ENCODE measurements around the gene ELAPOR2.
"Not testable (repeated sequence)": the region's sequence is repeated elsewhere in the genome, so short reads cannot be mapped to it uniquely, and the experiment has no call there.

ELAPOR2 gene, protein sequence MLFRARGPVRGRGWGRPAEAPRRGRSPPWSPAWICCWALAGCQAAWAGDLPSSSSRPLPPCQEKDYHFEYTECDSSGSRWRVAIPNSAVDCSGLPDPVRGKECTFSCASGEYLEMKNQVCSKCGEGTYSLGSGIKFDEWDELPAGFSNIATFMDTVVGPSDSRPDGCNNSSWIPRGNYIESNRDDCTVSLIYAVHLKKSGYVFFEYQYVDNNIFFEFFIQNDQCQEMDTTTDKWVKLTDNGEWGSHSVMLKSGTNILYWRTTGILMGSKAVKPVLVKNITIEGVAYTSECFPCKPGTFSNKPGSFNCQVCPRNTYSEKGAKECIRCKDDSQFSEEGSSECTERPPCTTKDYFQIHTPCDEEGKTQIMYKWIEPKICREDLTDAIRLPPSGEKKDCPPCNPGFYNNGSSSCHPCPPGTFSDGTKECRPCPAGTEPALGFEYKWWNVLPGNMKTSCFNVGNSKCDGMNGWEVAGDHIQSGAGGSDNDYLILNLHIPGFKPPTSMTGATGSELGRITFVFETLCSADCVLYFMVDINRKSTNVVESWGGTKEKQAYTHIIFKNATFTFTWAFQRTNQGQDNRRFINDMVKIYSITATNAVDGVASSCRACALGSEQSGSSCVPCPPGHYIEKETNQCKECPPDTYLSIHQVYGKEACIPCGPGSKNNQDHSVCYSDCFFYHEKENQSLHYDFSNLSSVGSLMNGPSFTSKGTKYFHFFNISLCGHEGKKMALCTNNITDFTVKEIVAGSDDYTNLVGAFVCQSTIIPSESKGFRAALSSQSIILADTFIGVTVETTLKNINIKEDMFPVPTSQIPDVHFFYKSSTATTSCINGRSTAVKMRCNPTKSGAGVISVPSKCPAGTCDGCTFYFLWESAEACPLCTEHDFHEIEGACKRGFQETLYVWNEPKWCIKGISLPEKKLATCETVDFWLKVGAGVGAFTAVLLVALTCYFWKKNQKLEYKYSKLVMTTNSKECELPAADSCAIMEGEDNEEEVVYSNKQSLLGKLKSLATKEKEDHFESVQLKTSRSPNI

DNA sequence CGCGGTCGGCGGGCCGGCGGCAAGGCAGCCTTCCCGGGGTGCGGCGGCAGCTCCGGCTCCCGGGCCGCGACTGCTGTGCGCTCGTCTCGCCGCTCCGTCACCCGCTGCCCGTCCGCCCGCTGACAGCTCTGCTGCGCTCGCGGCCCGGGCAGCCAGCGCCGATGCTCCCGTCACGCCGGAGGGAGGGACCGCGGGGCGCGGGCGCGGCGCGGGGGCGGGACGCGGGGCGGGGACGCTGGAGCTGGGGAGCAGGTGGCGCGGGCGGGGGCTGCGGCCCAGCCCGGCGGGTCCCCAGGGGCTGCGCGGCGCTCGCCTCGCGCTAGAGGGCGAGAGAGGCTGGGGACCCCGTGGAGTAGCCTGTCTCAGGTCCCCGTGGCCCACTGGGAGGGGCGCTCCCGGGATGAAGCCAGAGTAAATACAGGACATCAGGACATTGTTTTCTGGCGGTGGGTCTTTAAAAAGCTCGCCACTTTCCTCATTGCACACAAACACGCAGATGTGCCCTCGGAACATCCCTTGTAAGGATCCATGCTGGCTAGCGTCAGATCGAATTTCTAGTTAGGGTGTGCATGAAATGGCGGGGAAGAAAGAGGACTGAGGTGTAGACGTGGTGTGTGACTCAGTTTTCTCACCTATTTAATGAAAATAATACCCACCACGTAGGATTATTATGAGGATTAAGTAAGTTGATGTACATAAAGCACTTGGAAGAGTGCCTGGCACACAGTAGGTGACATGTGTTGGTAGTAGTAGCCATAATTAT, at the start of gene ELAPOR2:
TSS of gene ELAPOR2 (minus strand) at position 130 of the 763 bp plus-strand sequence. CDS start 141 bp downstream, outside the sequence.
- H3K4me3 ChIP-seq (ENCODE audit: low read depth, low read length), result peak within 1 kb of the TSS; percentile 92
- H3K27me3 ChIP-seq (ENCODE audit: control insufficient read depth, insufficient read depth, low read length), result peaks cover 10% of the 10 kb centered on the region
- no peaks in the 10 kb centered on the region for H3K36me3 ChIP-seq (ENCODE audit: control insufficient read depth, insufficient read depth, low read length)
- H3K9ac ChIP-seq (ENCODE audit: low read depth, low read length), result peak within 1 kb of the TSS; percentile 74
- no peaks in the 10 kb centered on the region for H3K9me3 ChIP-seq (ENCODE audit: control insufficient read depth, insufficient read depth, low read length)
- H3K4me1 ChIP-seq (ENCODE audit: control insufficient read depth, insufficient read depth, low read length), result peaks cover 3% of the 10 kb centered on the region

DNA sequence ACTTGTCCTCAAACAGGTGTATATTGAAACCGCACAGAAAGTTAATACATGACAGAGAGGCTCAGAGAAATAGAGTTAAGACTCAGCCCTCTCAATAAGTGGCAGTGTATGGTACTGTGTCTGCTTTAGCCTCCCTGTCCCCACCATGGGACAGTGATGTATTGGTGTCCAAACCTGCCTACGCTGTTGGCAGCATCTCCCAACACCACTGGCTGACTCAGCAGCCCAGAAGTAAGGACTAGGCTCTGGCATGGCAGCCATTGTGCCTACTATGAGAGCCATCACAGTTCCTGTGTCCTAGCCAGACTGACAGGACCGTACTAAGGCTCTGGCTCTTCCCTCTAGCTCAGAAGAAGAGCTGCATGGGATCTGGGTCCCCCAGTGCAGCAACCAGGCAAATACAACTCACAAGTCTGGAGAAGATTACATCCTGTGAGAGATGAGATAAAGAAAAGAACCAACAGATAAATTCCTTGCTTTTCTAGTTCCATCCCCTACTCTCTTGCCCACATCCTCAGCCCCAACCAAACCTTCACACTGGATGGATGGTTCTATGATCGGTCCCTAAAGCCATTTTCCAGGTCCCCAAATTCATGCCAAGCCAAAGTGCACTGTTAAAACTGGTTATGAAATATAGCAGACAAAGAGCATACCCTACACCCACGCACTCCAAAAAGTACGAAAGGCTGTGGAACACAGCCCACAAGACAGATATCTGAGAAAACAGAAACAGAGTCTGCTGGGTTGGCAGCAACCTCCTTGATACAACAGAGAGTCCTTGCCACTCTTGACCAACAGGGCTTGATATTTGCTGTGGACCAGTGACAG, 48.7 kb upstream of the ELAPOR2 start:
- Histone ChIP-seq H3K9ac (ENCODE audit: low read depth, low read length) (no peak overlapping the region), H3K4me3 (ENCODE audit: low read depth, low read length) (no peak overlapping the region), H3K36me3 (ENCODE audit: control insufficient read depth, insufficient read depth, low read length) (no peaks in the 10 kb centered on the region), H3K4me1 (ENCODE audit: control insufficient read depth, insufficient read depth, low read length) (no peaks in the 10 kb centered on the region), H3K9me3 (ENCODE audit: control insufficient read depth, insufficient read depth, low read length) (no peaks in the 10 kb centered on the region), H3K27me3 (ENCODE audit: control insufficient read depth, insufficient read depth, low read length) (no peaks in the 10 kb centered on the region)

DNA sequence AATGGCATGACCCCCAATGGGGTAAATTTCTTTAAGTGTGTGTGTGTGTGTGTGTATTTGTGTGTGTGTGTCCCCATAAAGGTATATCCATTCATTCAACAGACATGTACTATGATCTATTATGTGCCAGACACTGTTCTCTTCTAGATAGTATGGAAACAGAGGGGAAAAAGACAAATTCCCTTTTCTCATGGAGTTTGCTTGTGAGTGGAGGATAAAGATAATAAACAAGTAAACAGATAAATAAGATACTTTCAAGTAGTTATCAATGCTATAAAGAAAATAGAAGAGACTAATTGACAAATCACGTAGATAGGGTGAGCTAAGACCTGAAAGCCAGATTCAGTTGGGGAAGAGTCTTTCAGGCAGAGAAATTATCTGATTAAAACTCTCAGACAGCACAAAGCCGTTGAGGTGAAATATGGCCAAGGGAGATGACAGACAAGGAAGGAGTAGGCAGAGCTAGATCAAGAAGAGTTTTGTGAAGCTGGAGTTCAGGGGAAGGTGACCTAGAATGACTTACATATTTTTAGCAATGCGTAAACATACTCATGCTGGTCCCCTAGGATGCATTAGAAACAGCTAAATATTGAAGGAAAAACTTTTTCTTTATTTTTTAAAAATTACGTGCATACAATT, 47.6 kb upstream of the ELAPOR2 start:
- no peak overlapping the region for H3K9ac ChIP-seq (ENCODE audit: low read depth, low read length)
- no peaks in the 10 kb centered on the region for H3K9me3 ChIP-seq (ENCODE audit: control insufficient read depth, insufficient read depth, low read length)
- H3K27me3 ChIP-seq (ENCODE audit: control insufficient read depth, insufficient read depth, low read length), result no peaks in the 10 kb centered on the region
- H3K36me3 ChIP-seq (ENCODE audit: control insufficient read depth, insufficient read depth, low read length), result no peaks in the 10 kb centered on the region
- H3K4me3 ChIP-seq (ENCODE audit: low read depth, low read length), result no peak overlapping the region
- H3K4me1 ChIP-seq (ENCODE audit: control insufficient read depth, insufficient read depth, low read length), result no peaks in the 10 kb centered on the region

GRCh38 chr7:87105401-87105800, 45.9 kb upstream of the ELAPOR2 start:
- no peaks in the 10 kb centered on the region for H3K27me3 ChIP-seq (ENCODE audit: control insufficient read depth, insufficient read depth, low read length)
- H3K4me3 ChIP-seq (ENCODE audit: low read depth, low read length), result no peak overlapping the region
- no peaks in the 10 kb centered on the region for H3K36me3 ChIP-seq (ENCODE audit: control insufficient read depth, insufficient read depth, low read length)
- no peak overlapping the region for H3K9ac ChIP-seq (ENCODE audit: low read depth, low read length)
- H3K9me3 ChIP-seq (ENCODE audit: control insufficient read depth, insufficient read depth, low read length), result no peaks in the 10 kb centered on the region
- H3K4me1 ChIP-seq (ENCODE audit: control insufficient read depth, insufficient read depth, low read length), result no peaks in the 10 kb centered on the region

DNA sequence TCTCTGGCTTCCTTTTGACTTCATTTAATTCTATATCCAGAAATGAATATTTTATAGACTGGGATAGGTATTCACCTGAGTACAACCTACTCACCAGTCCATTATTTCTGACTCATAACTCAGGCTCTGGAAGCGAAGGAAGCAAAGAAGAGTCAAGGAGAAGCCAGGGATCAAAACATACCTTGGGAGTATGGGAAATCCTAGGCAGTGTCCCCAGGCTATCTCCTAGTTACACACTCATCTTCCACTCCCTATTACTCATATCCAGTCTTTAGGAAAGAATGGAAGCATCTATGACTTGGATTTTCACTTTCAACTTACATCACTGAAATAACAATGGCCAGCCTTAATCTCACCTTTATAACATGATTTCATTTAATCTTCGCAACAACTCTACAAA, 40.9 kb upstream of the ELAPOR2 start:
- Histone ChIP-seq H3K36me3 (ENCODE audit: control insufficient read depth, insufficient read depth, low read length) (no peaks in the 10 kb centered on the region), H3K4me1 (ENCODE audit: control insufficient read depth, insufficient read depth, low read length) (no peaks in the 10 kb centered on the region), H3K4me3 (ENCODE audit: low read depth, low read length) (no peak overlapping the region), H3K9ac (ENCODE audit: low read depth, low read length) (no peak overlapping the region), H3K9me3 (ENCODE audit: control insufficient read depth, insufficient read depth, low read length) (no peaks in the 10 kb centered on the region), H3K27me3 (ENCODE audit: control insufficient read depth, insufficient read depth, low read length) (no peaks in the 10 kb centered on the region)

GRCh38 chr7:87097375-87097774, 37.9 kb upstream of the ELAPOR2 start:
- H3K9me3 ChIP-seq (ENCODE audit: control insufficient read depth, insufficient read depth, low read length); H3K9ac ChIP-seq (ENCODE audit: low read depth, low read length); H3K36me3 ChIP-seq (ENCODE audit: control insufficient read depth, insufficient read depth, low read length); H3K4me3 ChIP-seq (ENCODE audit: low read depth, low read length); H3K4me1 ChIP-seq (ENCODE audit: control insufficient read depth, insufficient read depth, low read length); H3K27me3 ChIP-seq (ENCODE audit: control insufficient read depth, insufficient read depth, low read length): not testable (repeated sequence)

DNA sequence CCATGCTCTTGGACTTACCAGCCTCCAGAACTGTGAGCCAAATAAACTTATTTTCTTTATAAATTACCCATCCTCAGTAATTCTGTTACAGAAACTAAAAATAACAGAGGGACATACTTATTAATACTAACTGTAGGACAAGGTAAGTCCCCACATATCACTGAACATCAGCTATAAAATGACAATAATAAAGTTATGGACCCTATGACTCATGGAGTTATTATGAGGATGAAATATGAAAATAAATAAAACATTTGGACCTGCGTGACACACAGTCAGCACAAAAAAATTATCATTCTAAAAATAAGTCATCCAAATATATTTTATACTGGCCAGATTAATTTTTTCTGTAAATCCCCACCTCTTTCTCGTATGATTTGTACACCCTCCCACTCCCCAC, 34.9 kb upstream of the ELAPOR2 start:
- Histone ChIP-seq H3K9me3 (ENCODE audit: control insufficient read depth, insufficient read depth, low read length) (no peaks in the 10 kb centered on the region), H3K4me3 (ENCODE audit: low read depth, low read length) (no peak overlapping the region), H3K27me3 (ENCODE audit: control insufficient read depth, insufficient read depth, low read length) (no peaks in the 10 kb centered on the region), H3K9ac (ENCODE audit: low read depth, low read length) (no peak overlapping the region), H3K4me1 (ENCODE audit: control insufficient read depth, insufficient read depth, low read length) (no peaks in the 10 kb centered on the region), H3K36me3 (ENCODE audit: control insufficient read depth, insufficient read depth, low read length) (no peaks in the 10 kb centered on the region)

DNA sequence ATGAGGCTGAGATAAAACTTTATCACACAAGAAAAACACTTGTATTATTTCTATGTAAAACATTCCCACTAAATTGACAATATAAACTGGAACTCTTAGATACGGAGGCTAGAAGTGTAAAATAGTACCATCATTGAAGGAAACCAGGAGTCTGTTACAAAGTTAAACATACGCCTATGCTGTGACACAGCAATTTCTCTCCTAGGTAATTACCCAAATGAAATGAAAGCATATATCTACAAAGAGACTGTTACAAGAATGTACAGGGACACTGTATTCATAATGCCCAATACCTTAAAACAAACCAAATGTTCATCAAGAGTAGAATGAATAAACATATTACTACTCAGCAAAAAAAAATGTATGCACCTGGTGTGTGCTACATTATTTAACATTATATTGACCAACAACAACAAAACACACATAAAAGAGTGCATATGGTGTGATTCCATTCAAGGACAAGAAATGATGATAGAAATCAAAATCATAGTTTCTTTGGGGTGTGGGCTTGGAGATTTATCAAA, 33.2 kb upstream of the ELAPOR2 start:
- Histone ChIP-seq H3K36me3 (ENCODE audit: control insufficient read depth, insufficient read depth, low read length) (no peaks in the 10 kb centered on the region), H3K4me1 (ENCODE audit: control insufficient read depth, insufficient read depth, low read length) (no peaks in the 10 kb centered on the region), H3K9me3 (ENCODE audit: control insufficient read depth, insufficient read depth, low read length) (no peaks in the 10 kb centered on the region), H3K27me3 (ENCODE audit: control insufficient read depth, insufficient read depth, low read length) (no peaks in the 10 kb centered on the region), H3K9ac (ENCODE audit: low read depth, low read length) (no peak overlapping the region), H3K4me3 (ENCODE audit: low read depth, low read length) (no peak overlapping the region)

DNA sequence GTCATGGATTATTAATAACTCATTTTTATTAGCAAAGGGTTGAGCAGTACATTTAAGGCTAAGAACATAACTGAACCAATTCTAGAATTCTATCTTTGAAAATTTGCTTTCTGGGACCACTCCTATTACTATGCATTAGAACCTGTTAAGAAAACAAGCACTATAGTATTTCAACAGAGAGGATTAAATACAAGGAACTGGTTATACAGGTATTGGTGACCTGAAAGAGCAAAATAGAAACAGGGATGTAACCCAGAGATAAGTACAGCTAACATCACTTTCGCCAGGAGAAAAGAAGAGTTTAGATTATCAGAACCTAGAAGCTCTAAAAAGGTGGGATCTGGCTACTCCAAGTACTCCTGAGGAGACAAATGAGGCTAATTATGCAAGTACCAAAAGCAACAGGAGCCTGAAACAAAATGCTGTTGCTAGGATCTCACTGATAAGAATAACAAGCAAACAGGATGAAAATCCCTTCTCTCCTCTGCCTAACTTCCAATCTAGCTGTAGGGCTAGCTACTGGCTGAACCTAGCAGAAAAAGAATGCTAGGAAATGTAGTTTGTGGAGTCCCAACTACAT, 32.1 kb upstream of the ELAPOR2 start:
- no peaks in the 10 kb centered on the region for H3K27me3 ChIP-seq (ENCODE audit: control insufficient read depth, insufficient read depth, low read length)
- no peaks in the 10 kb centered on the region for H3K4me1 ChIP-seq (ENCODE audit: control insufficient read depth, insufficient read depth, low read length)
- H3K9ac ChIP-seq (ENCODE audit: low read depth, low read length), result no peak overlapping the region
- no peak overlapping the region for H3K4me3 ChIP-seq (ENCODE audit: low read depth, low read length)
- H3K36me3 ChIP-seq (ENCODE audit: control insufficient read depth, insufficient read depth, low read length), result no peaks in the 10 kb centered on the region
- H3K9me3 ChIP-seq (ENCODE audit: control insufficient read depth, insufficient read depth, low read length), result no peaks in the 10 kb centered on the region

DNA sequence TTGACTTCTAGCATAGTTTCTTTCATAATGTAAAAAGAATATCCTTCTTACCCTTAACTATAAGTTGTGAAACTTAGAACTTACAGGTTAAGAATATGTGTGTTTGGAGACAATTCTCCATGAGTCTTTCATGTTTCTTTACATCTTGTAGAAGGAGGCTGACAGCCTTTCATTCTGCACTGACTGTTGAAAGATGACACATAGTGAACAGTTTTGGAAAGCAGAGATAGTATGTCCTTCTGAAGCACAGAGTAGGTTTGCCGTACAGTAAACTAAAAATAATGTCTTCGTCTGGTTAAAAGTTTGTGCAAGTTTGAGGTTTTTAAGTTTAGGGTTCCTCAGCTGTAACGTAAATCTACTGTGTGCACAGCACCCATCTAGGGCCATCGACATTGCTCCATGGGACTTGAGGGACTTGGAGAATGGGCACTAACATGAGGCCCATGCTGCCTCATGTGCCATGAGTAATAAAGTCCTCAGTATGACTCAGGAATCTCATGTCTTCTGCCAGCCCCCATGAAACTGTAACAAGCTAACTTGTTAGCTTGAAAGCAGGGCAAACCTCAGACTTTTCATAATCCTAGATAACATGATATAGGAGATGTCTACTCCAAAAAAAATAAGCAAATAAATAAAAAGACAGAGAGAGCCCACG, 24.5 kb upstream of the ELAPOR2 start:
- H3K4me1 ChIP-seq (ENCODE audit: control insufficient read depth, insufficient read depth, low read length), result no peaks in the 10 kb centered on the region
- no peaks in the 10 kb centered on the region for H3K36me3 ChIP-seq (ENCODE audit: control insufficient read depth, insufficient read depth, low read length)
- no peaks in the 10 kb centered on the region for H3K27me3 ChIP-seq (ENCODE audit: control insufficient read depth, insufficient read depth, low read length)
- no peaks in the 10 kb centered on the region for H3K9me3 ChIP-seq (ENCODE audit: control insufficient read depth, insufficient read depth, low read length)
- H3K9ac ChIP-seq (ENCODE audit: low read depth, low read length), result no peak overlapping the region
- no peak overlapping the region for H3K4me3 ChIP-seq (ENCODE audit: low read depth, low read length)
